ENCODE measurements around the gene SAMHD1.
A peak's percentile ranks its signal among the peaks of the same experiment; 100 is the strongest.
"Not testable (repeated sequence)": the region's sequence is repeated elsewhere in the genome, so short reads cannot be mapped to it uniquely, and the experiment has no call there.

The SAMHD1 gene

DNA sequence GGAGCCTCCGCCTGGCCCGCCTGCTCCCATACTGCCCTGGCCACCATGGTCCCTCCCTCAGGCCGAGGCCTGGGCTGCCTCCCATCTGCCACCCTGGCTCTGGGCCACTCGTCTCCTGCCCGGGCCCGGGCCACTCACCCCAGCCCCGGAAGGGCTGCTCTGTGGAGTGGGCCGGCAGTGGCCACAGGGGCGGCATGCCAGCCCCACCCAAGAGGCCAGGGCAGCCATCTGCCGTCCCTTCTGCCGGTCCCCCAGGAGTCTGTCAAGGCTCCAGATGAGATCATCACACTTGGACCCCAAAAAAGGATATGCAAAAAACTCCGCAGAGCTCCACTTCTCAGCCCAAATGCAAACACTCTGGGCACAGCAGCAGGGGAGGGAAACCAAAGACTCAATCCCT is 99.3 kb downstream of the SAMHD1 start:
- DNase-seq (ENCODE audit: low spot score), result no peak

- no peak for DNase-seq (ENCODE audit: low spot score)
Measured at GRCh38 chr20:36851490-36851889, 100.0 kb downstream of the SAMHD1 start.

GRCh38 chr20:36850759-36851158 is 100.7 kb downstream of the SAMHD1 start:
- no peak for DNase-seq (ENCODE audit: low spot score)

DNA sequence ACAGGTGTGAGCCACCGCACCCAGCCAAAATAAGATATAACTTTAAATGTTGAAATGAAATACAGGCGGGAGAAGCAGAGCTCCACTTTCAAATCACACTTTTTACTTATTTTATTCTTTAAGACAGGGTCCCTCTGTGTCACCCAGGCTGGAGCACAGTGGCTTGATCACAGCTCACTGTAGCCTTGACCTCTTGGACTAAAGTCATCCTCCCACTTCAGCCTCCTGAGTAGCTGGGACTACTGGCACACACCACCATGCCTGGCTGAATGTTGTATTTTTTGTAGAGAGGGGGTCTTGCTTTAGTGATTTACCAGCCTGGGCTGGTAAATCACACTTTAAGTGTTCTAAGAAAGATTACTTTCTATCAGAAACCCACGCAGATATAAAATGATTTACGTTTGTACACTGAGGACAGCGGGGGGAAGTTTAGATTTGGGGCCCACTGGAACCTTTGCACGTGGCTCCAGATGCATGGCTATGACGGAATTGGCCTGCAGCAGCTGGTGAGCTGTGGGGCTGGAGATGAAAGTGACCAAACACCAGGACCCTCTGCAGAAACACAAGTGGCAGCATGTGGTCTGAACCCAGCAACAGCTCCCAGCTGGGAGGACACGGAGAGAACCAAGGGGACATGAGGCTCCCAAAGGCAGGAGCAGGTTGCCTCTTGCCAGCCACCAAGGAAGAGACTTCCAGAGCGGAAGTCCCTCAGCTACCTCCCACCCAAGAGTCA is 102.0 kb downstream of the SAMHD1 start:
- DNase-seq (ENCODE audit: low spot score), result no peak

- DNase-seq (ENCODE audit: low spot score), result no peak
Measured at GRCh38 chr20:36848677-36849076, 102.8 kb downstream of the SAMHD1 start.

DNA sequence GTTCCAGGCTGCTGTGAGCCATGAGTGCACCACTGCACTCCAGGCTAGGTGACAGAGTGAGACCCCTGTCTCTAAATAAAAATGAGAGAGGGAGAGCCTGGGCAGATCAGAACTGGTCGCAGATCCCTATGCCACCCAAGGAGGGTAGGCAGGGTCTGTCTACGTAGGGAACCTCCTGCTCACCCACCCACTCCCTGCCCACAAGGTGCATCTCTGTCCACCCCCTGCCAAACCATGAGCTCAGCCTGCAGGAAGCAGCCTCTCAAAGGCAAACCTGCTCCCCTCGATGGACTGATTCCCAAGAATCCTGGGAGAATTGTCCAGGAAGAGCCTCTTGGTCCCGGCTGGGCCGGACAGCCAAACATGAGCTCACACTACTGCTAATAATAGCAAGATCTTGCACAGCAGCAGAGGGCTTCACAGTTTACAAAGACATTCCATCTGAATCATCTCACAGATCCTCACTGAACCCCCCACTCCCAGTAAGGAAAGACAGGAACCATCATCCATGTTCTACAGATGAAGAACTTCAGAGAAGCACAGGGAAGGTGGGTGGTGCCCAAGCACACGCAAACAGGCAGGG is 103.3 kb downstream of the SAMHD1 start:
- DNase-seq (ENCODE audit: low spot score), result no peak

- no peak for DNase-seq (ENCODE audit: low spot score)
Measured at GRCh38 chr20:36847710-36848040, 103.8 kb downstream of the SAMHD1 start.

- DNase-seq (ENCODE audit: low spot score), result no peak
Measured at GRCh38 chr20:36847009-36847709, 104.3 kb downstream of the SAMHD1 start.

DNA sequence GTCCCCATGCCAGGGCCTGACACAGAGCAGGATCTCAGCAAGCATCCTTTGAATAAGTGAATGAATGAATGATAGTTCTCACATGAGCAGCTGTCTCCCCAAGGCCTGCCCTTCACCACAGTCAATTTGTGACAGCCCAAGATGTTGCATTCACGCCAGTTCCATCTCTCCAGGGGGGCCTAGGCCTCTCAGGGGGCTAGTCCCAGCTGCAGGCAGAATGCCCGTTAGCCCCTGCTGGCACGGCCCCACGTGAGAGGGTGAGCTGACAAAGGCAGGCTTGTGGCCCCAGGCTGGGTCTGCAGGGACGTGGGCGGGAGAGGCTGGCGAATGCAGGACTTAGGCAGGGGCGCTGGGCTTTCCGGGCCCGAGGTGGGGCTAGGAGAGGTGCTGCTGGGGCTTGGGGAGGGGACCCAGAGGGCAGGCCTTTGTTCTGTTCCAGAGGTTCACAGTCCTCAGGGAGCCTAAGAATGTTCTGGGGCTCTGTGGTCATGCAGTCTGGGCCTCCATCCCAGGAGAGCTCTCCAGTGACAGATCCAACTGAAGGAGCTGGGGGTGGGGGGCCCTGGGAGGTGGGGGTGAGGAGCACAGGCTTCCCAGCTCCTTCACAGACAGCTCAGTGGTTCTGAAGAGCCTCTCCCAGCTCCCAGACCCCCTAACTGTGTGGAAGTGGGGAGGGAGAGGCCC is 106.1 kb downstream of the SAMHD1 start:
- peak; percentile 67 for DNase-seq (ENCODE audit: low spot score)

DNA sequence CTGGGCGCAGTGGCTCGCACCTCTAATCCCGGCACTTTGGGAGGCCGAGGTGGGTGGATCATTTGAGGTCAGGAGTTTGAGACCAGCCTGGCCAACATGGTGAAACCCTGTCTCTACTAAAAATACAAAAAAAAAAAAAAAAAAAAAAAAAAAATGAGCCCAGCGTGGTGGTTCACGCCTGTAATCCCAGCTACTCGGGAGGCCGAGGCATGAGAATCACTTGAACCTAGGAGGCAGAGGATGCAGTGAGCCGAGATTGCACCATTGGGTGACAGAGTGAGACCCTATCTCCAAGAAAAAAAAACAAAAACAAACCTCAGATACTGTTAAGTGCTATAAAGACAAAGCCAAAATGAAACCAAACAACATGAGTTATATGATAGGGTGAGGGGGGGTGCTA is 110.5 kb downstream of the SAMHD1 start:
- DNase-seq (ENCODE audit: low spot score), result not testable (repeated sequence)
